Neural cell (in vitro differentiated cells): ENCODE results near the gene CLVS2. TPM values are rescaled to one million over a fixed set of nuclear protein-coding genes. Genes with fewer than 3 reads are reported as not detected.

Source experiments
- H2AFZ ChIP-seq: fragments of 200-600, 300-800 bp; sonication (generic), shearing (Covaris generic); 2 replicates; pipeline ENCODE4 v1.6.0; 2014; ENCODE audit warnings: low read depth, mild to moderate bottlenecking, antibody characterized with exemption, low read length, moderate library complexity
- H3F3A ChIP-seq: fragments of 200-600 bp; shearing (Covaris generic); 2 replicates; pipeline ENCODE4 v1.6.1; 2016; ENCODE audit warnings: mild to moderate bottlenecking, moderate library complexity, mixed read lengths, antibody characterized with exemption, low read length; ENCODE audit not compliant: insufficient read depth, poor library complexity, severe bottlenecking
- H3K27ac ChIP-seq: fragments of 200-600, 300-800 bp; sonication (generic), shearing (Covaris generic); 2 replicates; pipeline ENCODE4 v1.5.1; 2014; ENCODE audit warnings: mild to moderate bottlenecking, low read length, moderate library complexity
- H3K27me3 ChIP-seq: fragments of 300-800, 200-600 bp; sonication (generic), shearing (Covaris generic); 2 replicates; pipeline ENCODE4 v1.6.0; 2014; ENCODE audit warnings: mild to moderate bottlenecking, low read depth, low read length, moderate library complexity; ENCODE audit not compliant: insufficient read depth
- H3K36me3 ChIP-seq: fragments of 300-800, 200-600 bp; sonication (generic), shearing (Covaris generic); 2 replicates; pipeline ENCODE4 v1.5.1; 2014; ENCODE audit warnings: mild to moderate bottlenecking, antibody characterized with exemption, low read length, moderate library complexity; ENCODE audit not compliant: insufficient read depth
- H3K4me2 ChIP-seq: fragments of 300-800, 200-600 bp; sonication (generic), shearing (Covaris generic); 2 replicates; pipeline ENCODE4 v1.6.0; 2014; ENCODE audit warnings: mild to moderate bottlenecking, low read length
- H3K4me3 ChIP-seq: fragments of 300-800, 200-600 bp; sonication (generic), shearing (Covaris generic); 2 replicates; pipeline ENCODE4 v1.5.1; 2014; ENCODE audit warnings: mild to moderate bottlenecking, low read length, moderate library complexity
- H3K79me2 ChIP-seq: fragments of 200-600 bp; shearing (Covaris generic); replicated peaks from 2 replicates; pipeline ENCODE4 v1.6.0; 2014; ENCODE audit warnings: mild to moderate bottlenecking, low read length, moderate library complexity; ENCODE audit not compliant: insufficient read depth
- H3K9ac ChIP-seq: fragments of 300-800, 200-600 bp; sonication (generic), shearing (Covaris generic); 2 replicates; pipeline ENCODE4 v1.6.1; 2016; ENCODE audit warnings: mild to moderate bottlenecking, low read length, mixed read lengths
- H3K9me2 ChIP-seq: fragments of 200-600 bp; shearing (Covaris generic); 2 replicates; pipeline ENCODE4 v1.6.1; 2016; ENCODE audit warnings: mild to moderate bottlenecking, low read length, mixed read lengths; ENCODE audit not compliant: insufficient read depth
- H3K9me3 ChIP-seq: fragments of 200-600, 300-800 bp; sonication (generic), shearing (Covaris generic); 2 replicates; pipeline ENCODE4 v1.6.1; 2016; ENCODE audit warnings: mild to moderate bottlenecking, mixed run types, low read length, moderate library complexity, mixed read lengths
- H4K20me1 ChIP-seq: fragments of 200-600 bp; shearing (Covaris generic); 2 replicates; pipeline ENCODE4 v1.6.1; 2016; ENCODE audit warnings: mild to moderate bottlenecking, mixed run types; ENCODE audit not compliant: insufficient read depth
- EP300 ChIP-seq: fragments of 450-650 bp; conservative IDR thresholded peaks from 2 replicates; pipeline ENCODE4 v1.6.1; 2014; ENCODE audit warnings: antibody characterized with exemption, mild to moderate bottlenecking, moderate library complexity; ENCODE audit not compliant: poor library complexity, severe bottlenecking
- EZH2 ChIP-seq: fragments of 200-600, 300-800 bp; shearing (Covaris generic), sonication (generic); IDR thresholded peaks from 2 replicates; pipeline ENCODE4 v1.6.1; 2014; ENCODE audit warnings: antibody characterized with exemption, low read length, borderline replicate concordance, mild to moderate bottlenecking; ENCODE audit not compliant: insufficient read depth, poor library complexity, severe bottlenecking
- MXI1 ChIP-seq: fragments of 450-650 bp; conservative IDR thresholded peaks from 2 replicates; pipeline ENCODE4 v1.6.1; 2014; ENCODE audit warnings: antibody characterized with exemption, mild to moderate bottlenecking; ENCODE audit not compliant: poor library complexity, severe bottlenecking
- POLR2AphosphoS5 ChIP-seq: IDR thresholded peaks from 2 replicates; pipeline ENCODE4 v1.6.1; 2012
- RAD21 ChIP-seq: fragments of 450-650 bp; conservative IDR thresholded peaks from 2 replicates; pipeline ENCODE4 v1.6.1; 2014; ENCODE audit warnings: antibody characterized with exemption, mild to moderate bottlenecking, moderate library complexity
- SMC3 ChIP-seq: fragments of 450-650 bp; conservative IDR thresholded peaks from 2 replicates; pipeline ENCODE4 v1.6.1; 2014; ENCODE audit warnings: antibody characterized with exemption, mild to moderate bottlenecking, moderate library complexity; ENCODE audit not compliant: poor library complexity
- TAF1 ChIP-seq: IDR thresholded peaks from 2 replicates; pipeline ENCODE4 v1.6.1; 2012; ENCODE audit warnings: low read depth
- polyA plus RNA-seq: library from polyadenylated mRNA; depleted of rRNA; stranded (reverse); fragments of >200 nt; gene quantifications from 2 replicates; pipeline ENCODE4 v1.2.3, GENCODE V29; 2014
- TF ChIP-seq, protein P1 (sequence below): IDR thresholded peaks from 2 replicates; pipeline ENCODE4 v1.6.1; 2012; ENCODE audit warnings: borderline replicate concordance
- TF ChIP-seq, protein P2 (sequence below): fragments of 450-650 bp; IDR thresholded peaks from 2 replicates; pipeline ENCODE4 v1.5.1; 2014; ENCODE audit warnings: antibody characterized with exemption, mild to moderate bottlenecking, moderate library complexity; ENCODE audit not compliant: poor library complexity, severe bottlenecking

CLVS2 gene
- polyA plus RNA-seq, 1 donor from 2014 or later: 12.9 TPM

- no peak overlapping the region for H3K9ac ChIP-seq
These were observed 68.0 kb downstream of the CLVS2 start for GRCh38 chr6:123064038-123064437.

DNA sequence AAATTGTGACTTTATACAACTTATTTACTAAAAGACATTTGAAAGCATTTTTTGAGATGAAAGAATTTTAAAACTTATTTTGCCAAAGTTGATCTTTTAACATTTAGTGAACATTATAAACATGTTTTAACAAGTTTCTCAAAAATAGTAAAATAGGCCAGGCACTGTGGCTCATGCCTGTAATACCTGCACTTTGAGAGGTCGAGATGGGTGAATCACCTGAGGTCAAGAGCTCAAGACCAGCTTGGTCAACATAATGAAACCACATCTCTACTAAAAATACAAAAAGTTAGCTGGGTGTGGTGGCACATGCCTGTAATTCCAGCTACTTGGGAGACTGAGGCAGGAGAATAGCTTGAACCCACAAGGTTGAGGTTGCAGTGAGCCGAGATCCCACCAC lies 78.6 kb downstream of the CLVS2 start:
- Histone ChIP-seq H3K9ac (no peak overlapping the region), H3K9me2 (no peaks in the 10 kb centered on the region), H3K9me3 (no peaks in the 10 kb centered on the region), H3K79me2 (no peaks in the 10 kb centered on the region), H3F3A (no peaks in the 10 kb centered on the region), H3K27ac (no peak overlapping the region), H3K36me3 (no peaks in the 10 kb centered on the region), H2AFZ (no peak overlapping the region), H3K4me3 (no peak overlapping the region), H3K27me3 (no peaks in the 10 kb centered on the region), H3K4me2 (no peak overlapping the region), H4K20me1 (no peaks in the 10 kb centered on the region)
- no peak for TF ChIP-seq MXI1
- no peak for TF ChIP-seq EP300
- TF ChIP-seq RAD21: no peak
- TF ChIP-seq, protein P1, sequence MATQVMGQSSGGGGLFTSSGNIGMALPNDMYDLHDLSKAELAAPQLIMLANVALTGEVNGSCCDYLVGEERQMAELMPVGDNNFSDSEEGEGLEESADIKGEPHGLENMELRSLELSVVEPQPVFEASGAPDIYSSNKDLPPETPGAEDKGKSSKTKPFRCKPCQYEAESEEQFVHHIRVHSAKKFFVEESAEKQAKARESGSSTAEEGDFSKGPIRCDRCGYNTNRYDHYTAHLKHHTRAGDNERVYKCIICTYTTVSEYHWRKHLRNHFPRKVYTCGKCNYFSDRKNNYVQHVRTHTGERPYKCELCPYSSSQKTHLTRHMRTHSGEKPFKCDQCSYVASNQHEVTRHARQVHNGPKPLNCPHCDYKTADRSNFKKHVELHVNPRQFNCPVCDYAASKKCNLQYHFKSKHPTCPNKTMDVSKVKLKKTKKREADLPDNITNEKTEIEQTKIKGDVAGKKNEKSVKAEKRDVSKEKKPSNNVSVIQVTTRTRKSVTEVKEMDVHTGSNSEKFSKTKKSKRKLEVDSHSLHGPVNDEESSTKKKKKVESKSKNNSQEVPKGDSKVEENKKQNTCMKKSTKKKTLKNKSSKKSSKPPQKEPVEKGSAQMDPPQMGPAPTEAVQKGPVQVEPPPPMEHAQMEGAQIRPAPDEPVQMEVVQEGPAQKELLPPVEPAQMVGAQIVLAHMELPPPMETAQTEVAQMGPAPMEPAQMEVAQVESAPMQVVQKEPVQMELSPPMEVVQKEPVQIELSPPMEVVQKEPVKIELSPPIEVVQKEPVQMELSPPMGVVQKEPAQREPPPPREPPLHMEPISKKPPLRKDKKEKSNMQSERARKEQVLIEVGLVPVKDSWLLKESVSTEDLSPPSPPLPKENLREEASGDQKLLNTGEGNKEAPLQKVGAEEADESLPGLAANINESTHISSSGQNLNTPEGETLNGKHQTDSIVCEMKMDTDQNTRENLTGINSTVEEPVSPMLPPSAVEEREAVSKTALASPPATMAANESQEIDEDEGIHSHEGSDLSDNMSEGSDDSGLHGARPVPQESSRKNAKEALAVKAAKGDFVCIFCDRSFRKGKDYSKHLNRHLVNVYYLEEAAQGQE: no peak
- no peak for TF ChIP-seq POLR2AphosphoS5
- no peak for TF ChIP-seq SMC3
- TF ChIP-seq EZH2: no peak
- TF ChIP-seq, protein P2, sequence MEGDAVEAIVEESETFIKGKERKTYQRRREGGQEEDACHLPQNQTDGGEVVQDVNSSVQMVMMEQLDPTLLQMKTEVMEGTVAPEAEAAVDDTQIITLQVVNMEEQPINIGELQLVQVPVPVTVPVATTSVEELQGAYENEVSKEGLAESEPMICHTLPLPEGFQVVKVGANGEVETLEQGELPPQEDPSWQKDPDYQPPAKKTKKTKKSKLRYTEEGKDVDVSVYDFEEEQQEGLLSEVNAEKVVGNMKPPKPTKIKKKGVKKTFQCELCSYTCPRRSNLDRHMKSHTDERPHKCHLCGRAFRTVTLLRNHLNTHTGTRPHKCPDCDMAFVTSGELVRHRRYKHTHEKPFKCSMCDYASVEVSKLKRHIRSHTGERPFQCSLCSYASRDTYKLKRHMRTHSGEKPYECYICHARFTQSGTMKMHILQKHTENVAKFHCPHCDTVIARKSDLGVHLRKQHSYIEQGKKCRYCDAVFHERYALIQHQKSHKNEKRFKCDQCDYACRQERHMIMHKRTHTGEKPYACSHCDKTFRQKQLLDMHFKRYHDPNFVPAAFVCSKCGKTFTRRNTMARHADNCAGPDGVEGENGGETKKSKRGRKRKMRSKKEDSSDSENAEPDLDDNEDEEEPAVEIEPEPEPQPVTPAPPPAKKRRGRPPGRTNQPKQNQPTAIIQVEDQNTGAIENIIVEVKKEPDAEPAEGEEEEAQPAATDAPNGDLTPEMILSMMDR: no peak
- no peak for TF ChIP-seq TAF1

More at GRCh38 chr6:123064038-123064437, 68.0 kb downstream of the CLVS2 start:
- Histone ChIP-seq H3K27ac (no peak overlapping the region), H3F3A (no peaks in the 10 kb centered on the region), H3K4me2 (no peak overlapping the region), H3K9me2 (no peaks in the 10 kb centered on the region), H3K79me2 (no peaks in the 10 kb centered on the region), H3K27me3 (no peaks in the 10 kb centered on the region), H4K20me1 (no peaks in the 10 kb centered on the region), H3K9me3 (no peaks in the 10 kb centered on the region), H2AFZ (no peak overlapping the region), H3K36me3 (no peaks in the 10 kb centered on the region), H3K4me3 (no peak overlapping the region)
- no peak for TF ChIP-seq SMC3
- TF ChIP-seq MXI1: no peak

DNA sequence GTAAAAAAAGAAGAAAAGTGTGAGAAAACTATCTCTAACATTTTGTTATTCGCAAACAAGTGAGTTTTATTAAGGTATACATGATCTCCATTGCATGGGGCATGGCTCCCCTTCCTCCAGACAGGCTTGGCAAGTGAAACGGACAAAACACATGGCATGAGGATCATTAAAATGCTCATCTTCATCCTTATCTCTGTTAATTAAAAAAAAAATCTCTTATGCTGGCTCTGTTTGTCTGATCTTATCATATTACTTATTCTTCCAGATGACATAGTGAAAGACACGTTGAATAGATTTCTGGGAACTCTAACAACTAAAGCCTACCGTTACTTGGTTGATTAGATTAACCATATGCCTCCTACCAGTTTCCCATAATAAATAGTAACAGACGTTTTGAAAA lies 89.4 kb downstream of the CLVS2 start:
- Histone ChIP-seq H3K27me3 (no peaks in the 10 kb centered on the region), H3K4me3 (no peak overlapping the region), H3K9me2 (no peaks in the 10 kb centered on the region), H3K4me2 (no peak overlapping the region), H3K79me2 (no peaks in the 10 kb centered on the region), H3K27ac (no peak overlapping the region), H4K20me1 (no peaks in the 10 kb centered on the region), H3K36me3 (no peaks in the 10 kb centered on the region), H3K9me3 (no peaks in the 10 kb centered on the region), H3K9ac (no peak overlapping the region), H3F3A (no peaks in the 10 kb centered on the region), H2AFZ (no peak overlapping the region)
- TF ChIP-seq EP300: no peak
- TF ChIP-seq, protein P2: no peak
- no peak for TF ChIP-seq EZH2
- TF ChIP-seq, protein P1: no peak
- TF ChIP-seq SMC3: no peak
- TF ChIP-seq POLR2AphosphoS5: no peak
- TF ChIP-seq TAF1: no peak
- TF ChIP-seq RAD21: no peak
- no peak for TF ChIP-seq MXI1
